Esophagus squamous epithelium (tissue), 4 donors: ENCODE data around the gene MROH2A.

Experiments used
- POLR2A ChIP-seq, 4 donors: fragments of 450-650 bp; IDR thresholded peaks; one replicate each; pipeline ENCODE4 v1.6.1; 2017; ENCODE audit warnings: antibody characterized with exemption in 4 of 4, mild to moderate bottlenecking in 4 of 4, moderate library complexity in 3 of 4
- TF ChIP-seq, protein P1 (sequence below), 6 experiments: fragments of 450-650 bp in 4 of 6; fragments of 200-600 bp in 2 of 6; sonication (generic) in 2 of 6; IDR thresholded peaks; one replicate each; pipeline ENCODE4 v1.5.1; 2016 to 2019; ENCODE audit warnings: antibody characterized with exemption in 6 of 6, mild to moderate bottlenecking in 4 of 6, moderate library complexity in 4 of 6

GRCh38 chr2:233828546-233829192 is 50.5 kb downstream of the MROH2A start:
- TF ChIP-seq, protein P1, sequence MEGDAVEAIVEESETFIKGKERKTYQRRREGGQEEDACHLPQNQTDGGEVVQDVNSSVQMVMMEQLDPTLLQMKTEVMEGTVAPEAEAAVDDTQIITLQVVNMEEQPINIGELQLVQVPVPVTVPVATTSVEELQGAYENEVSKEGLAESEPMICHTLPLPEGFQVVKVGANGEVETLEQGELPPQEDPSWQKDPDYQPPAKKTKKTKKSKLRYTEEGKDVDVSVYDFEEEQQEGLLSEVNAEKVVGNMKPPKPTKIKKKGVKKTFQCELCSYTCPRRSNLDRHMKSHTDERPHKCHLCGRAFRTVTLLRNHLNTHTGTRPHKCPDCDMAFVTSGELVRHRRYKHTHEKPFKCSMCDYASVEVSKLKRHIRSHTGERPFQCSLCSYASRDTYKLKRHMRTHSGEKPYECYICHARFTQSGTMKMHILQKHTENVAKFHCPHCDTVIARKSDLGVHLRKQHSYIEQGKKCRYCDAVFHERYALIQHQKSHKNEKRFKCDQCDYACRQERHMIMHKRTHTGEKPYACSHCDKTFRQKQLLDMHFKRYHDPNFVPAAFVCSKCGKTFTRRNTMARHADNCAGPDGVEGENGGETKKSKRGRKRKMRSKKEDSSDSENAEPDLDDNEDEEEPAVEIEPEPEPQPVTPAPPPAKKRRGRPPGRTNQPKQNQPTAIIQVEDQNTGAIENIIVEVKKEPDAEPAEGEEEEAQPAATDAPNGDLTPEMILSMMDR (IDR thresholded peaks at IDR 0.05), result no peak
- TF ChIP-seq POLR2A (IDR thresholded peaks at IDR 0.05), result no peak
